Peyer's patch (tissue), 4 donors: Measurements from ENCODE around the gene SUSD1. TPM values are rescaled to one million over a fixed set of nuclear protein-coding genes. Genes with fewer than 3 reads are reported as not detected.

Experiments
- DNase-seq, 3 donors: peaks; one replicate each; pipeline ENCODE4 v3.0.0-alpha.2; 2017 to 2019
- H3K27ac ChIP-seq, 4 donors: fragments of 200-600 bp; sonication (generic); one replicate each; pipeline ENCODE4 v1.5.1; 2016 to 2019
- H3K27me3 ChIP-seq, 2 donors: fragments of 200-600 bp; sonication (generic); one replicate each; pipeline ENCODE4 v1.5.1; 2019
- H3K36me3 ChIP-seq, 3 donors: fragments of 200-600 bp; sonication (generic); one replicate each; pipeline ENCODE4 v1.5.1; 2016 to 2019
- H3K4me1 ChIP-seq, 4 donors: fragments of 200-600 bp; sonication (generic); one replicate each; pipeline ENCODE4 v1.5.1; 2016 to 2019
- H3K4me3 ChIP-seq, 4 donors: fragments of 200-600 bp; sonication (generic); 1 replicate in 3 of 4; 2 replicates in 1 of 4; pipeline ENCODE4 v1.5.1; 2016 to 2019; ENCODE audit warnings: mild to moderate bottlenecking in 1 of 4
- H3K9me3 ChIP-seq, 4 donors: fragments of 200-600 bp; sonication (generic); one replicate each; pipeline ENCODE4 v1.5.1; 2016 to 2019; ENCODE audit warnings: mild to moderate bottlenecking in 1 of 4
- POLR2A ChIP-seq, 2 donors: fragments of 450-650 bp; IDR thresholded peaks; one replicate each; pipeline ENCODE4 v1.5.1; 2017; ENCODE audit warnings: antibody characterized with exemption in 2 of 2, mild to moderate bottlenecking in 2 of 2, moderate library complexity in 2 of 2
- total RNA-seq, 4 donors: library from RNA; depleted of rRNA; stranded (reverse); fragments of >200 nt; gene quantifications; one replicate each; pipeline ENCODE4 v1.1.0, GENCODE V29; 2016
- TF ChIP-seq, protein P1 (sequence below), 6 experiments: fragments of 450-650 bp in 4 of 6; fragments of 200-600 bp in 2 of 6; sonication (generic) in 1 of 6; IDR thresholded peaks; one replicate each; pipeline ENCODE4 v1.5.1; 2017 to 2019; ENCODE audit warnings: antibody characterized with exemption in 6 of 6, mild to moderate bottlenecking in 3 of 6, moderate library complexity in 1 of 6

Gene SUSD1
- total RNA-seq: 10 to 100 TPM; 10.6 to 28.9 (median 21.3) TPM

- TF ChIP-seq, protein P1, sequence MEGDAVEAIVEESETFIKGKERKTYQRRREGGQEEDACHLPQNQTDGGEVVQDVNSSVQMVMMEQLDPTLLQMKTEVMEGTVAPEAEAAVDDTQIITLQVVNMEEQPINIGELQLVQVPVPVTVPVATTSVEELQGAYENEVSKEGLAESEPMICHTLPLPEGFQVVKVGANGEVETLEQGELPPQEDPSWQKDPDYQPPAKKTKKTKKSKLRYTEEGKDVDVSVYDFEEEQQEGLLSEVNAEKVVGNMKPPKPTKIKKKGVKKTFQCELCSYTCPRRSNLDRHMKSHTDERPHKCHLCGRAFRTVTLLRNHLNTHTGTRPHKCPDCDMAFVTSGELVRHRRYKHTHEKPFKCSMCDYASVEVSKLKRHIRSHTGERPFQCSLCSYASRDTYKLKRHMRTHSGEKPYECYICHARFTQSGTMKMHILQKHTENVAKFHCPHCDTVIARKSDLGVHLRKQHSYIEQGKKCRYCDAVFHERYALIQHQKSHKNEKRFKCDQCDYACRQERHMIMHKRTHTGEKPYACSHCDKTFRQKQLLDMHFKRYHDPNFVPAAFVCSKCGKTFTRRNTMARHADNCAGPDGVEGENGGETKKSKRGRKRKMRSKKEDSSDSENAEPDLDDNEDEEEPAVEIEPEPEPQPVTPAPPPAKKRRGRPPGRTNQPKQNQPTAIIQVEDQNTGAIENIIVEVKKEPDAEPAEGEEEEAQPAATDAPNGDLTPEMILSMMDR (IDR thresholded peaks at IDR 0.05): no peak
- peak in 1 of 2 donors; percentile 68 for TF ChIP-seq POLR2A (IDR thresholded peaks at IDR 0.05)
- peak in 2 of 3 donors; percentile 29 to 62 for DNase-seq
- H3K9me3 ChIP-seq: no peaks in the 10 kb centered on the region
- H3K27ac ChIP-seq: peak within 1 kb of the TSS; percentile 75 to 97 (median 85)
- H3K27me3 ChIP-seq: no peaks in the 10 kb centered on the region
- H3K4me3 ChIP-seq: peak within 1 kb of the TSS; percentile 74 to 92 (median 82)
- H3K36me3 ChIP-seq: no peaks in the 10 kb centered on the region
- peaks cover 9 to 19% (median 11%) of the 10 kb centered on the region in 4 donors for H3K4me1 ChIP-seq
Measured at GRCh38 chr9:112174965-112175795, at the start of gene SUSD1. Gene SUSD1 (minus strand): TSS chr9:112175297. CDS start chr9:112175235, 62 bp downstream.

DNA sequence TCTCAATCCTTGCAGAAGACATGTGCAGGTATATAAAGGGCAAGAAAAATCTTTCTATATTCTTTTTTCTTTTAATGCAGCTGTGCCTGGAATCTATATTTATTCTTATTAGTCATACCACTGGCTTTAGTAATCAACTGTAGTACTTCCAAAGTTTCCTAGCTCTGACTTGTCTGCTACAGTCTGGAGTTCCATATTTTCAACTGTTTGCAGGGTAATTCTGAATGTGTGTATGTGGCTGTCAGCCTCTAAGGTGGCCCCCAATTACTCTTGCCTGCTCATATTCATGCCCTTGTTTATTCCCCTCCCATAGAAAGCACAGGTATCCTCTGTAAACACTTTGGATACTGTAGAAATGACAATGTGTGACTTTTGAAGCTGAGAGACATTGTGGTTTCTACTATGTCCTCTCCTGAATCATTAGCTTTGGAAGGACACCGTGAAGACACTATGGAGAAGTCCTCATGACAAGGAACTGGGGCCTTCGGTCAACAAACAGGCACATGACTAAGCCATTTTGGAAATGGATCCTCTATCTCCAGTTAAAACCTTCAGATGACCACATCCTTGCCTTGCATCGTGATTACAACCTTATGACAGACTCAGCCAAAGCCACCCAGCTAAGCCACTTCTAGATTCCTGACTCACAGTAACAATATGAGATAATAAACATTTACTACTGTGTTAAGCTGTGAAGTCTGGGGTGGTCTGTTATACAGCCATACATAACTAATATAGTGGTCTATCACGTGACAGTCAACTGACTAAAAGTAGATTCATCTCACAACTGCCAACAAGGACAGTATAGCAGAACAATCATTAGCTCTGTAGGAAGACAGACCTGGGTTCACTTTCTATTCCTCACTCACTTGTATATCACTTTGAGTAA is 49.5 kb upstream of the SUSD1 start:
- Histone ChIP-seq H3K36me3 (peaks cover 0 to 74% (median 3%) of the 10 kb centered on the region in 3 donors), H3K9me3 (no peaks in the 10 kb centered on the region), H3K4me1 (no peaks in the 10 kb centered on the region), H3K4me3 (no peak overlapping the region), H3K27ac (no peak overlapping the region), H3K27me3 (no peaks in the 10 kb centered on the region)
- TF ChIP-seq POLR2A (IDR thresholded peaks at IDR 0.05): no peak
- TF ChIP-seq, protein P1 (IDR thresholded peaks at IDR 0.05): no peak
- no peak for DNase-seq

GRCh38 chr9:112218908-112219307 is 43.8 kb upstream of the SUSD1 start:
- DNase-seq: no peak
- TF ChIP-seq, protein P1 (IDR thresholded peaks at IDR 0.05): no peak
- TF ChIP-seq POLR2A (IDR thresholded peaks at IDR 0.05): no peak
- H3K36me3 ChIP-seq: peaks cover 0 to 51% (median 0%) of the 10 kb centered on the region in 3 donors

GRCh38 chr9:112212926-112213325 is 37.8 kb upstream of the SUSD1 start:
- H3K4me3 ChIP-seq: no peak overlapping the region
- no peak overlapping the region for H3K27ac ChIP-seq
- H3K4me1 ChIP-seq: no peaks in the 10 kb centered on the region
- TF ChIP-seq POLR2A (IDR thresholded peaks at IDR 0.05): no peak
- TF ChIP-seq, protein P1 (IDR thresholded peaks at IDR 0.05): no peak
- DNase-seq: no peak
- no peaks in the 10 kb centered on the region for H3K27me3 ChIP-seq
- H3K9me3 ChIP-seq: no peaks in the 10 kb centered on the region
- peaks cover 0 to 53% (median 2%) of the 10 kb centered on the region in 3 donors for H3K36me3 ChIP-seq

More at GRCh38 chr9:112218908-112219307, 43.8 kb upstream of the SUSD1 start:
- H3K4me3 ChIP-seq: no peak overlapping the region
- H3K27me3 ChIP-seq: no peaks in the 10 kb centered on the region
- H3K9me3 ChIP-seq: no peaks in the 10 kb centered on the region
- no peak overlapping the region for H3K27ac ChIP-seq
- no peaks in the 10 kb centered on the region for H3K4me1 ChIP-seq

DNA sequence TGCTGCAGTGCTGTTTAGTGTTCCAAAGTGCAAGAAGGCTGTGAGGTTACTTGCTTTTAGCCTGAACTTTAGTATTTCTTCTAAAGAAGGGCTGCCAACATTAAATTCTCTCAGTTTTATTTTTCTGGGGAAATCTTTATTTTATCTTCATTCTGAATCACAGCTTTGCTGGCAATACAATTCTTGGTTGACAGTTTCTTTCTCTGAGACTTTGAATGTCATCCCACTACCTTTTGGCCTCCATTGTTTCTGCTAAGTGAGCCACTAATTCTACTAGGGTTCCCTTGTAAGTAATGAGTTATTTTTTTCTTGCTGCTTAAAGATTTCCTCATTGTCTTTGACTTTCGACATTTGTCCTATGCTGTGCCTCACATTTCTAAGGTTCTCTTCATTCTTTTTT is 32.4 kb upstream of the SUSD1 start:
- TF ChIP-seq POLR2A (IDR thresholded peaks at IDR 0.05): no peak
- TF ChIP-seq, protein P1 (IDR thresholded peaks at IDR 0.05): no peak
- no peak for DNase-seq
- H3K27me3 ChIP-seq: no peaks in the 10 kb centered on the region
- H3K36me3 ChIP-seq: peaks cover 0 to 41% (median 2%) of the 10 kb centered on the region in 3 donors
- H3K9me3 ChIP-seq: peaks cover 0 to 3% (median 0%) of the 10 kb centered on the region in 4 donors
- no peaks in the 10 kb centered on the region for H3K4me1 ChIP-seq
- H3K27ac ChIP-seq: no peak overlapping the region
- H3K4me3 ChIP-seq: no peak overlapping the region
